Stimulated activated CD4-positive, alpha-beta T cell treated with anti-CD3 and anti-CD28 coated beads, Interleukin-4, amount 100 ng/mL, for 24 hours (primary cell): ENCODE results near the gene SCN5A.

Experiments
- DNase-seq: peaks from one replicate; pipeline ENCODE4 v3.0.0-alpha.2; 2020

Gene SCN5A

GRCh38 chr3:38618343-38618742 is 31.1 kb downstream of the SCN5A start:
- DNase-seq: no peak

GRCh38 chr3:38617586-38617985 is 31.9 kb downstream of the SCN5A start:
- DNase-seq: no peak

GRCh38 chr3:38617137-38617536 is 32.4 kb downstream of the SCN5A start:
- no peak for DNase-seq

GRCh38 chr3:38616658-38617057 is 32.8 kb downstream of the SCN5A start:
- DNase-seq: no peak

- no peak for DNase-seq
These were observed 33.4 kb downstream of the SCN5A start for GRCh38 chr3:38616111-38616510.

GRCh38 chr3:38614651-38615352 is 34.7 kb downstream of the SCN5A start:
- DNase-seq: no peak

- DNase-seq: no peak
These were observed 35.4 kb downstream of the SCN5A start for GRCh38 chr3:38614091-38614490.

- no peak for DNase-seq
These were observed 36.1 kb downstream of the SCN5A start for GRCh38 chr3:38613426-38613825.

GRCh38 chr3:38611866-38612265 is 37.6 kb downstream of the SCN5A start:
- DNase-seq: no peak

- no peak for DNase-seq
These were observed 38.6 kb downstream of the SCN5A start for GRCh38 chr3:38610934-38611333.

- DNase-seq: no peak
These were observed 39.1 kb downstream of the SCN5A start for GRCh38 chr3:38610436-38610835.

GRCh38 chr3:38609386-38610111 is 39.9 kb downstream of the SCN5A start:
- DNase-seq: no peak

GRCh38 chr3:38608961-38609360 is 40.5 kb downstream of the SCN5A start:
- DNase-seq: no peak

- DNase-seq: no peak
These were observed 41.3 kb downstream of the SCN5A start for GRCh38 chr3:38608086-38608775.

- DNase-seq: no peak
These were observed 42.9 kb downstream of the SCN5A start for GRCh38 chr3:38606561-38606960.

GRCh38 chr3:38605981-38606380 is 43.5 kb downstream of the SCN5A start:
- no peak for DNase-seq

GRCh38 chr3:38604246-38604645 is 45.2 kb downstream of the SCN5A start:
- no peak for DNase-seq

GRCh38 chr3:38603731-38604131 is 45.8 kb downstream of the SCN5A start:
- no peak for DNase-seq

GRCh38 chr3:38602576-38603250 is 46.8 kb downstream of the SCN5A start:
- no peak for DNase-seq

GRCh38 chr3:38601956-38602550 is 47.4 kb downstream of the SCN5A start:
- no peak for DNase-seq

- DNase-seq: no peak
These were observed 48.9 kb downstream of the SCN5A start for GRCh38 chr3:38600551-38600950.

- DNase-seq: no peak
These were observed 49.6 kb downstream of the SCN5A start for GRCh38 chr3:38599886-38600285.

- no peak for DNase-seq
These were observed 50.7 kb downstream of the SCN5A start for GRCh38 chr3:38598791-38599190.
